K562 (cell line): ENCODE data around the gene CEP57. TPM values are rescaled to one million over a fixed set of nuclear protein-coding genes. Genes with fewer than 3 reads are reported as not detected.

Experiments used
- ATAC-seq: fragments of 200-7000 bp; cut with Tn5 transposase; 3 replicates; pipeline ENCODE4 v1.9.1; 2020; ENCODE audit warnings: moderate library complexity
- BruUV-seq: library from RNA; stranded (reverse); fragments of 400-500 nt; replicated peaks from 2 replicates; lab custom pipeline; 2021; lab: Mats Ljungman, UMichigan
- CTCF ChIA-PET: fragments of 300-600 bp; formaldehyde crosslinking; extraction: SDS; loops from one replicate; lab custom pipeline; 2021; ENCODE audit warnings: low intra/inter-chr PET ratio; lab: Yijun Ruan, JAX
- POLR2A ChIA-PET: fragments of 300-600, 350-650 bp; sonication (Branson Sonifier 250); formaldehyde crosslinking; extraction: SDS; loops from one replicate; lab custom pipeline; 2021; ENCODE audit warnings: antibody characterized with exemption, inconsistent platforms; lab: Yijun Ruan, JAX
- DNase-seq, 4 experiments: peaks; one replicate each; pipeline versions ENCODE4 v3.0.0 to v3.0.0-alpha.2; 2011 to 2018; ENCODE audit warnings: low spot score in 3 of 4, mixed read lengths in 3 of 4; ENCODE audit errors: extremely low read depth in 1 of 4
- FAIRE-seq: peaks from 2 replicates; lab custom pipeline; 2011; peaks lifted over from hg19 to GRCh38; lab: Jason Lieb, UNC
- H2AFZ ChIP-seq: 2 replicates; pipeline ENCODE4 v1.6.0; 2011; ENCODE audit warnings: low read depth, low read length, control low read depth, inconsistent platforms
- H3K27ac ChIP-seq: fragments of 200-600 bp; 3 replicates; pipeline ENCODE4 v1.8.0; 2011; ENCODE audit warnings: low read depth, mild to moderate bottlenecking, control low read depth, inconsistent platforms, low read length, moderate library complexity, mixed read lengths; ENCODE audit errors: extremely low read depth
- H3K27me3 ChIP-seq, 2 experiments: fragments of 300-600 bp in 1 of 2; 2 replicates in 1 of 2; 3 replicates in 1 of 2; pipeline versions ENCODE4 v1.6.0 to v1.8.0; 2011; ENCODE audit warnings: inconsistent platforms in 2 of 2, low read length in 2 of 2, mild to moderate bottlenecking in 1 of 2, mixed read lengths in 1 of 2, moderate library complexity in 1 of 2; ENCODE audit not compliant: control insufficient read depth in 2 of 2, insufficient read depth in 2 of 2
- H3K36me3 ChIP-seq: fragments of 300-600 bp; 3 replicates; pipeline ENCODE4 v1.8.0; 2011; ENCODE audit warnings: mild to moderate bottlenecking, low read length, inconsistent platforms; ENCODE audit not compliant: control insufficient read depth, insufficient read depth
- H3K4me1 ChIP-seq, 2 experiments: fragments of 200-600 bp in 1 of 2; replicated peaks in 1 of 2; 2 replicates in 1 of 2; 3 replicates in 1 of 2; pipeline versions ENCODE4 v1.5.1 to v1.8.0; 2011; ENCODE audit warnings: inconsistent platforms in 2 of 2, low read length in 2 of 2, mild to moderate bottlenecking in 1 of 2, mixed read lengths in 1 of 2, moderate library complexity in 1 of 2; ENCODE audit not compliant: control insufficient read depth in 2 of 2, insufficient read depth in 2 of 2
- H3K4me2 ChIP-seq: 2 replicates; pipeline ENCODE4 v1.6.1; 2011; ENCODE audit warnings: low read length, control low read depth, inconsistent platforms, mixed read lengths; ENCODE audit not compliant: insufficient read depth
- H3K4me3 ChIP-seq: fragments of 200-600 bp; sonication (generic), shearing (Covaris generic); 2 replicates; pipeline ENCODE4 v1.5.1; 2016; ENCODE audit warnings: control low read depth, inconsistent platforms
- H3K79me2 ChIP-seq: fragments of 200-600 bp; 3 replicates; pipeline ENCODE4 v1.8.0; 2011; ENCODE audit warnings: low read length, inconsistent platforms; ENCODE audit not compliant: control insufficient read depth, insufficient read depth
- H3K9ac ChIP-seq, 2 experiments: 2 replicates each; pipeline versions ENCODE4 v1.6.0 to v1.6.1; 2011; ENCODE audit warnings: low read depth in 2 of 2, low read length in 2 of 2, control low read depth in 1 of 2, inconsistent platforms in 1 of 2, mild to moderate bottlenecking in 1 of 2, mixed read lengths in 1 of 2; ENCODE audit not compliant: insufficient read depth in 1 of 2
- H3K9me1 ChIP-seq: one replicate; pipeline ENCODE4 v1.6.0; 2011; ENCODE audit warnings: inconsistent platforms, mild to moderate bottlenecking, low read length, moderate library complexity; ENCODE audit not compliant: control insufficient read depth, insufficient read depth
- H3K9me3 ChIP-seq: replicated peaks from 2 replicates; pipeline ENCODE4 v1.5.1; 2011; ENCODE audit warnings: low read depth, low read length, inconsistent platforms; ENCODE audit not compliant: control insufficient read depth, insufficient read depth
- H4K20me1 ChIP-seq: replicated peaks from 2 replicates; pipeline ENCODE4 v1.6.1; 2011; ENCODE audit warnings: low read length, inconsistent platforms, mixed read lengths; ENCODE audit not compliant: control insufficient read depth, insufficient read depth
- ARNT ChIP-seq, 2 experiments: fragments of 450-650 bp; IDR thresholded peaks; 2 replicates each; pipeline ENCODE4 v1.6.1; 2016; ENCODE audit warnings: mild to moderate bottlenecking in 1 of 2
- ATF3 ChIP-seq, 2 experiments: fragments of 450-650 bp in 1 of 2; sonication (generic) in 1 of 2; formaldehyde crosslinking in 1 of 2; IDR thresholded peaks in 1 of 2; conservative IDR thresholded peaks in 1 of 2; 2 replicates each; pipeline versions ENCODE4 v1.6.1 to v1.8.1; 2016 to 2023; ENCODE audit warnings: mild to moderate bottlenecking in 2 of 2, moderate library complexity in 2 of 2, inconsistent platforms in 1 of 2, missing genetic modification reagents in 1 of 2
- CTCFL ChIP-seq: IDR thresholded peaks from 2 replicates; pipeline ENCODE4 v1.6.1; 2011; ENCODE audit warnings: borderline replicate concordance, low read depth, mild to moderate bottlenecking, moderate library complexity, low read length; ENCODE audit not compliant: insufficient read depth, poor library complexity, severe bottlenecking
- FOXO4 ChIP-seq: fragments of 450-650 bp; formaldehyde crosslinking; IDR thresholded peaks from 2 replicates; pipeline ENCODE4 v1.4.0; 2020; ENCODE audit warnings: mild to moderate bottlenecking, moderate library complexity
- RFX1 ChIP-seq: fragments of 450-650 bp; IDR thresholded peaks from 2 replicates; pipeline ENCODE4 v1.6.1; 2016; ENCODE audit warnings: mild to moderate bottlenecking, moderate library complexity
- TGIF2 ChIP-seq: sonication (generic); formaldehyde crosslinking; IDR thresholded peaks from 2 replicates; pipeline ENCODE4 v1.8.1; 2022; ENCODE audit warnings: mild to moderate bottlenecking, missing genetic modification reagents, moderate library complexity
- TRIM25 ChIP-seq: fragments of 450-650 bp; IDR thresholded peaks from 2 replicates; pipeline ENCODE4 v1.7.0; 2016; ENCODE audit warnings: borderline replicate concordance
- TSHZ1 ChIP-seq: fragments of 250-450 bp; sonication (Bioruptor Pico); IDR thresholded peaks from 2 replicates; pipeline ENCODE4 v1.4.0; 2020; ENCODE audit warnings: mild to moderate bottlenecking, moderate library complexity
- U2AF2 ChIP-seq: fragments of 200-400 bp; formaldehyde crosslinking; optimal IDR thresholded peaks from 2 replicates; pipeline ENCODE3; 2017; ENCODE audit warnings: low read depth, mild to moderate bottlenecking, low read length
- ZNF184 ChIP-seq: sonication (generic); formaldehyde crosslinking; IDR thresholded peaks from 2 replicates; pipeline ENCODE4 v1.5.0; 2020; ENCODE audit warnings: missing genetic modification reagents
- WGBS: fragments of 100-300 bp; shearing (Covaris generic); methylation state at CpG from one replicate; pipeline ENCODE4 v1.1.6; 2016; ENCODE audit warnings: low coverage, mixed read lengths; ENCODE audit not compliant: insufficient coverage; ENCODE audit errors: missing lambda C conversion rate; 5-methylcytosine and 5-hydroxymethylcytosine counted together
- in situ Hi-C: fragments of 300-500 bp; cut with MboI; formaldehyde crosslinking; loops from 4 replicates; pipeline ENCODE4 v1.15.0; 2018; ENCODE audit warnings: inconsistent platforms, mixed read lengths
- intact Hi-C: fragments of 100-400 bp; cut with micrococcal nuclease; formaldehyde crosslinking; loops from 2 replicates; pipeline ENCODE4 v1.14.2; 2022
- polyA plus RNA-seq, 8 experiments: library from polyadenylated mRNA; depleted of rRNA in 4 of 8; stranded (reverse) in 5 of 8; unstranded in 3 of 8; fragments of >200 nt; fragmentation: Nextera tagmentation in 2 of 8; fragmentation: Illumina TruSeq in 1 of 8; extraction: Ambion mirVana in 2 of 8; extraction: Trizol in 1 of 8; gene quantifications; 2 replicates each; pipeline versions ENCODE4 v1.2.1 to v1.2.3, GENCODE V29; 2011 to 2014; ENCODE audit warnings: inconsistent platforms in 1 of 8, missing spikeins in 1 of 8
- total RNA-seq, 7 experiments: library from RNA; depleted of rRNA in 6 of 7; stranded (reverse); fragments of >200 nt in 6 of 7; fragmentation: Illumina TruSeq in 2 of 7; extraction: Trizol in 2 of 7; gene quantifications; 2 replicates each; pipeline versions ENCODE4 v1.2.1 to v1.2.3, GENCODE V29; 2011 to 2021; ENCODE audit warnings: low replicate concordance in 1 of 7

Gene CEP57
- total and polyA plus RNA-seq, 9 of the 15 experiments (the other 6 are each of a cell fraction or from before 2014, with no cell fraction given) = 25.1 to 88.1 (median 65.2) TPM

GRCh38 chr11:95762534-95762933 is 27.8 kb upstream of the CEP57 start:
- FAIRE-seq (no peak), DNase-seq (no peak), ATAC-seq (peak; percentile 46; the same call in 2 of the 3 replicates)
- no peaks in the 10 kb centered on the region; a peak in 1 of 5 replicates for H3K4me1 ChIP-seq
- no peak overlapping the region for H3K9ac ChIP-seq
- 65% methylated on average over 3 of the region's 3 CpGs for WGBS
- H3K9me1 ChIP-seq = no peaks in the 10 kb centered on the region
- BruUV-seq = no TSS peak
- H3K27me3 ChIP-seq = no peaks in the 10 kb centered on the region
- ChIA-PET POLR2A (interaction anchor here (1.1 kb wide), 1 partner anchor 608 kb away, joined by 4 read pairs; no protein-coding TSS in a partner anchor), CTCF (no interaction called here)
- H3K4me3 ChIP-seq = no peak overlapping the region
- H2AFZ ChIP-seq = no peak overlapping the region
- H3K79me2 ChIP-seq = no peaks in the 10 kb centered on the region
- in situ Hi-C loops (loop anchor here (5.0 kb wide), 1 partner anchor 600 kb away; no protein-coding TSS in a partner anchor), intact Hi-C loops (loop anchor here (5.0 to 10.0 kb wide), 3 partner anchors 220 to 698 kb away; partner anchors contain the start of gene SRSF8)
- no peaks in the 10 kb centered on the region for H4K20me1 ChIP-seq
- no peaks in the 10 kb centered on the region for H3K36me3 ChIP-seq
- H3K9me3 ChIP-seq = no peaks in the 10 kb centered on the region; the same call in 1 of the 2 replicates
- no peak overlapping the region for H3K4me2 ChIP-seq
- no peak overlapping the region for H3K27ac ChIP-seq
- TF ChIP-seq ATF3 (IDR thresholded peaks at IDR 0.05) = peak; percentile 53; the same call in 1 of the 2 replicates
- TF ChIP-seq ATF3 (CRISPR knock-in tag; conservative IDR thresholded peaks at IDR 0.05) = no peak
- no peak for TF ChIP-seq TSHZ1 (CRISPR knock-in tag)
- TF ChIP-seq FOXO4 = no peak
- TF ChIP-seq TGIF2 = no peak
- no peak for TF ChIP-seq U2AF2
- no peak for TF ChIP-seq ARNT (IDR thresholded peaks at IDR 0.05)
- TF ChIP-seq RFX1 = peak; percentile 57
- TF ChIP-seq ZNF184 (CRISPR knock-in tag) = no peak
- no peak for TF ChIP-seq TRIM25
- no peak for TF ChIP-seq CTCFL
